Adipocyte (in vitro differentiated cells): ENCODE data around the gene BRCA2.

ENCODE experiments used
- DNase-seq: peaks from one replicate; pipeline ENCODE4 v3.0.0-alpha.2; 2015; ENCODE audit warnings: low read depth
- H3K27me3 ChIP-seq: replicated peaks from 2 replicates; pipeline ENCODE4 v1.7.0; 2013; ENCODE audit warnings: mild to moderate bottlenecking, low read length, moderate library complexity; ENCODE audit not compliant: control insufficient read depth, insufficient read depth
- H3K36me3 ChIP-seq: 2 replicates; pipeline ENCODE4 v1.7.0; 2013; ENCODE audit warnings: low read length, mild to moderate bottlenecking, moderate library complexity; ENCODE audit not compliant: control insufficient read depth, insufficient read depth, severe bottlenecking
- H3K4me1 ChIP-seq: 2 replicates; pipeline ENCODE4 v1.7.0; 2013; ENCODE audit warnings: mild to moderate bottlenecking, low read length, moderate library complexity; ENCODE audit not compliant: control insufficient read depth, insufficient read depth
- H3K4me3 ChIP-seq: 2 replicates; pipeline ENCODE4 v1.7.0; 2013; ENCODE audit warnings: mild to moderate bottlenecking, low read length, moderate library complexity
- H3K9ac ChIP-seq: 2 replicates; pipeline ENCODE4 v1.7.0; 2013; ENCODE audit warnings: mild to moderate bottlenecking, low read length, moderate library complexity
- H3K9me3 ChIP-seq: 2 replicates; pipeline ENCODE4 v1.7.0; 2013; ENCODE audit warnings: mild to moderate bottlenecking, low read length, moderate library complexity; ENCODE audit not compliant: control insufficient read depth

BRCA2 gene

GRCh38 chr13:32417995-32418394 is 102.7 kb downstream of the BRCA2 start:
- no peak for DNase-seq
- Histone ChIP-seq H3K4me3 (no peak overlapping the region), H3K9ac (no peak overlapping the region)

GRCh38 chr13:32419862-32420261 is 104.6 kb downstream of the BRCA2 start:
- H3K4me3 ChIP-seq: no peak overlapping the region

More at GRCh38 chr13:32417995-32418394, 102.7 kb downstream of the BRCA2 start:
- Histone ChIP-seq H3K9me3 (no peaks in the 10 kb centered on the region), H3K36me3 (no peaks in the 10 kb centered on the region), H3K27me3 (no peaks in the 10 kb centered on the region), H3K4me1 (no peaks in the 10 kb centered on the region)

GRCh38 chr13:32423592-32423991 is 108.3 kb downstream of the BRCA2 start:
- DNase-seq: no peak
- H3K4me1 ChIP-seq: peaks cover 17% of the 10 kb centered on the region
- no peak overlapping the region for H3K4me3 ChIP-seq
- H3K9ac ChIP-seq: no peak overlapping the region
- H3K36me3 ChIP-seq: peaks cover 11% of the 10 kb centered on the region
- no peaks in the 10 kb centered on the region for H3K9me3 ChIP-seq
- no peaks in the 10 kb centered on the region for H3K27me3 ChIP-seq

More at GRCh38 chr13:32419862-32420261, 104.6 kb downstream of the BRCA2 start:
- Histone ChIP-seq H3K9ac (no peak overlapping the region), H3K9me3 (no peaks in the 10 kb centered on the region), H3K36me3 (peaks cover 8% of the 10 kb centered on the region), H3K27me3 (no peaks in the 10 kb centered on the region), H3K4me1 (no peaks in the 10 kb centered on the region)
- no peak for DNase-seq

GRCh38 chr13:32425158-32425557 is 109.8 kb downstream of the BRCA2 start:
- Histone ChIP-seq H3K9ac (no peak overlapping the region), H3K27me3 (no peaks in the 10 kb centered on the region), H3K9me3 (no peaks in the 10 kb centered on the region), H3K36me3 (peaks cover 20% of the 10 kb centered on the region), H3K4me1 (peaks cover 18% of the 10 kb centered on the region), H3K4me3 (no peak overlapping the region)
- no peak for DNase-seq

- no peaks in the 10 kb centered on the region for H3K27me3 ChIP-seq
- no peak for DNase-seq
- no peaks in the 10 kb centered on the region for H3K9me3 ChIP-seq
- peak overlapping the region; percentile 81 for H3K4me3 ChIP-seq
- peak overlapping the region; percentile 79 for H3K9ac ChIP-seq
- H3K4me1 ChIP-seq: peaks cover 18% of the 10 kb centered on the region
- peaks cover 29% of the 10 kb centered on the region for H3K36me3 ChIP-seq
Observed at GRCh38 chr13:32426191-32426989, 111.1 kb downstream of the BRCA2 start.

GRCh38 chr13:32426990-32427851 is 111.9 kb downstream of the BRCA2 start:
- Histone ChIP-seq H3K4me3 (peak overlapping the region; percentile 81), H3K9me3 (no peaks in the 10 kb centered on the region), H3K36me3 (peaks cover 36% of the 10 kb centered on the region), H3K4me1 (peaks cover 18% of the 10 kb centered on the region), H3K27me3 (no peaks in the 10 kb centered on the region), H3K9ac (peak overlapping the region; percentile 79)
- peak; percentile 62 for DNase-seq

- Histone ChIP-seq H3K36me3 (peaks cover 43% of the 10 kb centered on the region), H3K9me3 (no peaks in the 10 kb centered on the region), H3K4me3 (peak within 1 kb of the TSS; percentile 81), H3K27me3 (no peaks in the 10 kb centered on the region), H3K9ac (peak within 1 kb of the TSS; percentile 79), H3K4me1 (peaks cover 18% of the 10 kb centered on the region)
- DNase-seq: peak; percentile 64
Observed at GRCh38 chr13:32427852-32428580, 112.7 kb downstream of the BRCA2 start, which contains the start of gene N4BP2L1. N4BP2L1 (minus strand) TSS chr13:32428130; CDS start chr13:32428082, 48 bp downstream.

GRCh38 chr13:32428581-32429432 is 113.5 kb downstream of the BRCA2 start:
- Histone ChIP-seq H3K4me3 (peak overlapping the region; percentile 81), H3K9me3 (no peaks in the 10 kb centered on the region), H3K4me1 (peaks cover 18% of the 10 kb centered on the region), H3K36me3 (peaks cover 41% of the 10 kb centered on the region), H3K9ac (peak overlapping the region; percentile 79), H3K27me3 (no peaks in the 10 kb centered on the region)
- no peak for DNase-seq

- peaks cover 40% of the 10 kb centered on the region for H3K36me3 ChIP-seq
- H3K9me3 ChIP-seq: no peaks in the 10 kb centered on the region
- H3K4me1 ChIP-seq: peaks cover 18% of the 10 kb centered on the region
- H3K9ac ChIP-seq: no peak overlapping the region
- no peak overlapping the region for H3K4me3 ChIP-seq
- no peaks in the 10 kb centered on the region for H3K27me3 ChIP-seq
- no peak for DNase-seq
Observed at GRCh38 chr13:32429433-32429909, 114.2 kb downstream of the BRCA2 start.

GRCh38 chr13:32430018-32430747 is 114.9 kb downstream of the BRCA2 start:
- Histone ChIP-seq H3K9me3 (no peaks in the 10 kb centered on the region), H3K4me3 (no peak overlapping the region), H3K27me3 (no peaks in the 10 kb centered on the region), H3K36me3 (peaks cover 46% of the 10 kb centered on the region), H3K9ac (no peak overlapping the region), H3K4me1 (peaks cover 18% of the 10 kb centered on the region)
- no peak for DNase-seq
